Glomerular endothelial cell (primary cell): Measurements from ENCODE around the gene BTBD7. TPM values are rescaled to one million over a fixed set of nuclear protein-coding genes. Genes with fewer than 3 reads are reported as not detected.

Experiments used
- DNase-seq: peaks from one replicate; pipeline ENCODE4 v3.0.0-alpha.2; 2011; ENCODE audit warnings: low read depth, low spot score; ENCODE audit errors: extremely low read depth
- total RNA-seq: library from RNA; depleted of rRNA; stranded (reverse); fragments of >200 nt; gene quantifications from 2 replicates; pipeline ENCODE4 v1.2.3, GENCODE V29; 2015

Gene BTBD7
- total RNA-seq, 1 donor from 2014 or later: 30.4 TPM

DNA sequence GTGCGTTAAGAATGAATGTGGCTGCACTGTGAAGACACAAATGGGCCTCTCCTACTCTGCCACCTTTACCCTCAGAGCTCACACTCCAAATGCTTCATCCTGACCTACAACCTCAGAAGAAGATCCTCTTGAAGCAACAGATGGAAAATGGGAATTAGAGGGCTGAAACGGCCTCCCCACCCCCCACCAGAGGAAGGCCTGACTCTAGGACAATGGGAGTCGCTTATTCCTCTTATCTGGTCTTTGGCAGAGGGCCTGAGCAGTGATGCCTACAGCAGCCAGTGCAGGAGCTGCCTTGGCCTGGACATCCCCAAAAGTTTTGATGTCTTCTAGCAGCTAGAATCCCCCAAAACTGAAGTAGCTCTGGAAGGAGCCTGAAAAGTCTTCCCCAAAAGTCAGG lies 29.2 kb downstream of the BTBD7 start:
- DNase-seq: no peak

DNA sequence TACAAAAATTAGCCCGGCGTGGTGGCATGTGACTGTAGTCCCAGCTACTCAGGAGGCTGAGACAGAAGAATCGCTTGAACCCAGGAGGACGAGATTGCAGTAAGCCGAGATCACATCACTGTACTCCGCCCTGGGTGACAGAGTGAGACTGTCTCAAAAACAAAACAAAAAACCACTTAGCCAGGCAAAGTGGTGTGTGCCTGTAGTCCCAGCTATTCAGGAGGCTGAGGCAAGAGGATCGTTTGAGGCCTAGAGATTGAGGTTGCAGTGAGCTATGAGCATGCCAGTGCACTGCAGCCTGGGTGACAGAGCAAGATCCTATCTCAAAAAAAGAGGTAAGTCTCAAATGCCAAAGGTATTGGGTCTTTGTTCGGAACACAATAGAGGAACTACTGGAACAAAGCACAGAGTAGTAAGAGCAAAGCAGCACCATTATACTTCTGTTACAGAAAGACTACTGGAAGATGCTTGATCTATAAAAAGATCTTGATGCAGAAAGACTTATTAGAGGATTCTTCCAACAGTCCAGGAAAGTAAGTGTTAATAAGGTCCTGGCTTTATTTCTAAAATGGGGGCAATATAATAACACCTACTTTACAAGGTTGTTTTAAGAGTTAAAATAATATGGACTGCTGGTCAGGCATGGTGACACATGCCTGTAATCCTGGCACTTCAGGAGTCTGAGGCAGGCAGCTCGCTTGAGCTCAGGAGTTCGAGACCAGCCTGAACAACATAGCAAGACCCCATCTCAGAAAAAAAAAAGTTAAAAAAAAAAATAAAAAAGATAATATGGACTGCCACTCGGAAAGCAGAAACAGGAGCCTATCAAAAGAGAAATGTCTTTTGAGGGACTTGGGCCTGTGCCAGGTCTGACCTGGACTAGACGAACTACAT lies 29.9 kb downstream of the BTBD7 start:
- DNase-seq: no peak

DNA sequence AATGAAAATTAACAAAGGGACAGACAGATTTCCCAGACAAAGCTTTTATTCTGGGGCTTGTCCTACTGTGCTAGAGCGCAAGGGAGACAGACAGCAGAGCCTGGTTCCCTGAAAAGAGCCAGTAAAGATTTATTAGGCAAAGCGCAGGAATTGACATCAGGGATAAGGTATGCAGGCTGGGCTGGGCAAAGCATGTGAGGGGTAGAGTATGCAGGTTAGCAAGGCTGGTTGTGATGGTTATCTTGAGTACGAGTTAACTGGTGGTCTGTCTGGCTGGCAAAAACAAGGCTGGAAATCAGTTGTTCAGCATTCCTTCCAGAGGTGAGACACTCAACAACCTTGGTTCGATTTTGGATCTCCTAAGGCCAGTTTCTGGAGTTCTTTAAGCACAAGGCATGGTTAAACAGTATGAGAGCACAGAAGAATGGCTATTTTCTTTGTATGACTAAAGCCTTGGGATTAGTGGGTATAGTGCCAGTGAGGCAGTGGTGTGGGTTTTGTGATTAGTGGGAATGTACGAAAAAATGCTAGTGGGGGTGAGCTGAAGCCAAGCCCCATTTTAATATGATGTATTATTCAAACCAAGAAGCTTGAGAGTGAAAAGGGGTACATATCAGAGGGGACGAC lies 30.9 kb downstream of the BTBD7 start:
- DNase-seq: no peak

DNA sequence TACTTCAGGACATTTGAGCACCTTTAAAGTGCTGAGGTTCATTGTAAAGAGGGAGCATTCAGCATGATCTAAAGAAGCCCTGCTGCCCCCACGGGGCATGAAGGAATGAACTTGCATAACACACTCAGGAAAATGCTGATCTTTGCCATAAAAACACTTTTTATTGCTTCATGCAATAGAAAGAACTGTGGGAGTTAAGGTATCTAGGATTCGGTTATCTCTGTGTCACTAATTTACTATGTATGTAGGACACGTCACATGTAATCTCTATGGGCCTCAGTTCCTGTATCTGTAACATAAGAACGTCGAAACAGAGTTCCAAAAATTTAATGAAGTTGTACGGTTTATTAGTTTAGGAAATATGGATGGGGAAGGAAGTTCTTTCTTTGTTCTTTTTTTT lies 33.0 kb downstream of the BTBD7 start:
- DNase-seq: no peak

DNA sequence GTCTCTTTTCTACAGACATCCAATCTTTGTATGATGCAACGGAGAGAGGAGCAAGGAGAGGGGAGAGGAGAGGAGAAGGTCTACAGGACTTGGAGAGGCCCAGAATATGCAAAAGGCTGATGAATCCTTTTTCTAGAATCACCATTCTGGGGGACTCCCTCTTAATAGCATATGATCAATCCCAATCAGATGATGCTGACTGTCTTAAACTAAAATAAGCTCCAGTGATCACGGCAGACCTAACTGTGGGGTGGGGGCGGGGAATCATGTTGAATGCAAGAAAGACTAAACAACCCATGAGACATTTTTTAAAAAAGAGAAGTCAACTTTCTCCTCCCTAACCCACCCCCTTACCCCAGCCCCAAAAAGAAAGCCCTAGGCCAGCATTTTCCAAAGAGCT lies 33.4 kb downstream of the BTBD7 start:
- DNase-seq: no peak

DNA sequence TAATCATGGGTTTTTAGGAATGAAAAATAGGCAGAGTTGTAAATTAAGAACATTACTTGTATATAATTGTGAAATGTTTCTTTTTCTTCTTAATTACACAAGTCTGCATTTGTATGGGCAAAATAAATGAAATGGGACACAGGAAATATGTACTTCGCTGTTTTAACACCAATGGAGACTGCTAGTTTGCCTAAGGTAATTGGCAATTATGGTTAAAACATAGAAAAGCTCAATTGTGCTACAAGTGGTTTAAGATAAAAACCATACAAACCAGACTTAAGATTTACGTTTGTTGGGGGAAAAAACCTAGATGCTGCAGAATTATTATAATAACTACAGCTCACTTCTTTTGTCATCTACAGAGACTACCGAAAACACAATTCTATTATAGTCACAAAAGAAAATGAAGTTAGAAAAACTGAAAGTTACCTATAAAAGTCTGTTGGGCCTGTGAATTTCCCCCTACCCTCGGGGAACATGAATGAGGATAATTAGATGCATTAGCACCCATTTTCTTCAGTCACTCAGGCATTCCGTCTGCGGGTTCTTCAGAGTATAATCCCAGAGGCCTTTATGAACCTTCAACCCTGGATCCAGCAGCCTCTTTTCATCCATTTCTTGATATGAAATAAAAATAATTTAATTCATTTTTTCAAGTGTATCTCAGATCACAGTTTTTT lies 37.2 kb downstream of the BTBD7 start:
- no peak for DNase-seq

DNA sequence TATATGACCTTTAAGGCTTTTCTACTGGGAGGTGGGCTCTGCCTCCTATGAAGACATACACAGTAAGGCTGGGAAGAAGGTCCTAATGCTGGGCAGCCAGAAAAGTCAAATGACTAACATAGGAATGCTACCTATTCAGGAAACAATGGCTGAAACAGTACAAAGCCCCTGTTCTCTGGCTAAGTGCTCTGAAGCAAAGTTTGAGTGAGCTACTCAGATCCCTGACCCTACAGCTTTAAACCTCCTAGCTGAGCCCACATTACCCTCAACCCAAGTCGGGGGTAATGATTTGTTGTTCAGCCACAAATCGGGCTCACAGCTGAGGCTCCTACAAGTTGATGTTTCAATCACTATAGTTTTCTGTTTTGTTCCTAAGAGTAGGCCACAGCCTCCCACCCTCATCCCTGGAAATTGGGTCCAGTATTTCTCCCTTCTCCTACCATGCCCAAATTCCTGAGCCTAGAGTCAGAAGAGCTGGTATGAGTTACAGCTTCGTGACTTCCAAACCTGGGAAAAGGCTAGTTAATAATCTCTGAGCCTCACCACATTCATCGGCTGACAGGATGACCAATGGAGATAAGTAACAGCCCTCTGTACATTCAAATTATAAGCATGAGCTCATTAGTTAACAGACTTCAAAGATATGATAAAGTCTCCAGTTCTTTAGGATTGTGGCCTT lies 46.5 kb downstream of the BTBD7 start:
- no peak for DNase-seq

DNA sequence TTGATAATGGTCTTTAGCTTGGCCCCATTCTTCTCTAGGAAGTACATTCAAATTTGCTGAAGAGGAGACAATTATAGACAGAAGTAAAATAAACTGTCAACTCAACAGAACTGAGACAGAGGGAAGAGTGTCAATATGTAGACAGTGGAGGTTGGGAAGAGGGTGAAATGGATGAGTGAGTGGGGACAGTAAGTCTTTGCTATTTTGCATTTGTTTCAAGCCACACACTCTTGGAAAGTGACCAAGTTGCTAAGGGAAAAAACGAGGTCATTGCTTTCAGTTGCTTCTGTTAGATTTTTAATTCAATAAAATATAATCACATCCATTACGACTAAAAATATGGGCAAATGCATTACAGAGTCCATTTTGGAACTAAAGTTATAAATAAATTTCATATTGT lies 47.8 kb downstream of the BTBD7 start:
- no peak for DNase-seq

DNA sequence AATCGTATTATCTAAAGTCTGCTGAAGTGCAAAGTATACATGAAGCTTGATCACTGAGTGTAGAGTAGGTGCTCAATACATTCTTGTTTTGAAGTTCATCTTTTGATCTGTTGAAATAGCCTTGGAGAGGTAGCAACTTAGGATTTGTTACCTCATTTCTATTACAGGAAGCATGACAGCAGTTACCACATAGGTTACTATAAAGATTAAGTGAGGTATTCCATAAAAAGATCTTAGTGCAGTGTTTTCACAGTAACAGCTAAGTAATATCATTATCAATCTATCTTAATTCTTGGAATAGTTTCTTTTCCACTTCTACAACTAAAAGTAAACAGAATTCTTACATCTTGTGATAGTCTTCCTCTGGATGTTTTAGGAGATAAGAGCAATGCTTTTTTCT lies 50.9 kb downstream of the BTBD7 start:
- no peak for DNase-seq

DNA sequence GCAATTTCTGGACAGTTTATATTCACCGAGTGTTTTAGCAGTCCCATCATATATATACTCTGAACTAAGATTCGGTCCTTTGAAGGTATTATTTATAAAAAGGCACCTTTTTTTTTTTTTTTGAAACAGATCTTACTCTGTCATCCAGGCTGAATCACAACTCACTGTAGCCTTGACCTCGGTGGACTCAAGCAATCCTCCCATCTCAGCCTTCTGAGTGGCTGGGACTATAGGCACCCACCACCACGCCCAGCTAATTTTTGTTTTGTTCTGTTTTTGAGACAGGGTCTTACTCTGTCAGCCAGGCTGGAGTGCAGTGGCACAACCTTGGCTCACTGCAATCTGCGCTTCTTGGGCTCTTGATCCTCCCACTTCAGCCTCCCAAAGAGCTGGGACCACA lies 52.1 kb downstream of the BTBD7 start:
- no peak for DNase-seq

DNA sequence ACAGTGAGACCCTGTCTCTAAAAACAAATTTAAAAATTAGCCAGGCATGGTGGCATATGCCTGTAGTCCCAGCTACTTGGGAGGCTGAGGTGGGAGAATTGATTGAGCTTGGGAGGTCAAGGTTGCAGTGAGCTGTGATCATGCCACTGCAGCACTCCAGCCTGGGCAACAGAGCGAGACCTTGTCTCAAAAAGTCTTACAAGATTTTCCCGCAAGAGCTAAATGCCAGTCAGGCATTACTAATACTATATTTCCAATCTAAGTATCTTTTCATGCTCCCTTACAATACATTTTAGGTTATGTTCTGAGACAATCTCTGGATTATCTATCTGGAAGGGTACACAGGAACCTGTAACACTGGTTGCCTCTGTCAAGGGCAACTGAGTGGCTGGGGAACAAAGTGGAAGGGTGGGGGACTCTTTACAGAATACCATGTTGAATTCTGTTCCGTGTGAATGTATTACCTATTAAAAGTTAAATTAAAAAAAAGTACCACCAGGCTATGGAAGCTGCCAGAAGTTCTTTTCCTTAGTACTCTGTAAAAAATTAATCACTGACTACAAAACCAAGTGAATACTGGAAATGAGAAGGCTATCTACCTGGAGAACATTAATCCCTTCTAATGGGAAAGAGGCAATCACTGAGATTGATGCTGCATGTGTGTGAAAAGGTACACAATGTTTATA lies 56.7 kb downstream of the BTBD7 start:
- DNase-seq: no peak

DNA sequence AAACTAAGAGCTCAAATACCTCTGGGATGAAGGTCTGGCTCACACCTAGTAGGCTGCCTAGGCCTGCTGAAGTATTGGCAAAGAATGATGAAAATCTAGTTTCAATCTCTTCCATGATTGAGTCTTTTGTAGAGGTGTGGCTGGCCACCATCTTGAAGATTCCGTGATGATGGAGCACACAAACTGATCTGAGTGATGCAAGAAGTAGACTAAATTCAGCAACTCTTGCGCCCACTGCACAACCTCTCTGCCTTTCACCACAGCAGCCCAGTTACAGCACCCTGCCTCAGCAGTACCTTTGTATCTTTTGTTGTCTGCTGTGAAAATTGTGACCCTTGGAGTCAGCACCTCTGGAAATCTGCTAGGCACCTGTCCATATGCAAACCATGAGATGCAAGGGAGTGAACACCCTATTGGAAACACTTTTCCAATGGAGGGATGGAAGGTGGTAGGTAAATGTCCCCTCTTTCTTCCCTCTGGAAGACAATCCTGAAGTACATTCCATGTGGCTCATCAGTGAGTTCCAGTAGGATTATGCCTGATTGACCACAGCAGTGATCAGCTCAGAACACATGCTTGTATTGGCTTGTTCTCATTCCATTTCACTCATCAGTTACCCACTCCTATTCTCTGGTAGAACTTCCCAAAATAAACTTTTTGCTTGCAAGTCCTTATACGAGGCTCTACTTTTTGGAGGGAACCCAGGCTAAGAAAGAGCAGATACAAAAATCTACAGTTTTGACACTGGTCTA lies 58.6 kb downstream of the BTBD7 start:
- DNase-seq: no peak

DNA sequence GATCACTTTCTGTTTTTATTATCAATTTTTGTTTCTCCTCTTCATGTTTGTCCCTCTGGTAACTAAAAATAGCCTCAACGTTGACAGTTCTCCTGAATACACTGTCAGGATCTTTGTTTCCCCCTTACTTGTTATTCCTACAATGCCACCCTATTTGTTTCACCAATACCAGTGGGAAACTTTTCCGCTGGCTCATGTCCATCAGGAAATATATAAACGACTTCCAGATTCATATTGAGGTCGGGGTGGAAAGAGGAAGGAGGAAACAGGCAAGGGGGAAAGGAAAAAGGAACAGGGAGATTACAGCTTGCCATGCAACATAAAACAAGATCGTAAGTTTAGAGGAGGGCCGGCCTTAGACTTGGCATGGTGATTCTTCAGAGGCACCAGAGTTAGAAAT lies 61.7 kb downstream of the BTBD7 start:
- DNase-seq: no peak

DNA sequence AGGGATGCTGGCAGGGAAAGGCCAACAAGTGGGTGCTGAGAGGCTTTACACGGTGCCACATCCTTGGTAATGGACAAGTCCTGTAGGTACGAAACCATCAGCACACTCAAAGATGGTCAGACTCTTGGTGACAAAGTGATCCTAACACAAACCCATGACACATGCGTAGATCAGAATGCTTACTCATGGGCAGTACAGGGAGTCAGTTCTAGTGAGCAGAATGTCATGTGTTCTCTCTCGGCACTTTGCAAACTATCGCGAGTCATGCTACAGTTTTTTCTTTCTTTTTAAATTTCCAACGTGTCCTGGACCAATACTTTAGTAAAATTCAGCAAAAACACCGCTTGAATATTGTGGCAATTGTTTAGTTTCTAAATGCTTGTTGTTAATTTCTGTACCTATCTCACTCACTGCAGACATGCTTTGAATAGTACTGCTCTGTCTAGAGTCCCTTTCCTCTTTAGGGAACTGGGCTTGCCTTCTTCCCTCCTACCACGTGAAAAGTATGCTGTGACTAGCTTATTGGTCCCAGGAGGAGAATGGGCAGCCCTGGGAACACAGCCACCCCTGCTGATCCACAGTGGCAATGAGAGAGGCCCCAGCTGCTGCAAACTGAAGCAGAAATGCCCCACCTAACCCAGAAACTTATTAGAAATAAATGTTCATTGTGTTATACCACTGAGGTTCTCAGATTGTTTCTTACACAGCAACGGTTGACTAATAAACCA lies 63.3 kb downstream of the BTBD7 start:
- DNase-seq: no peak

DNA sequence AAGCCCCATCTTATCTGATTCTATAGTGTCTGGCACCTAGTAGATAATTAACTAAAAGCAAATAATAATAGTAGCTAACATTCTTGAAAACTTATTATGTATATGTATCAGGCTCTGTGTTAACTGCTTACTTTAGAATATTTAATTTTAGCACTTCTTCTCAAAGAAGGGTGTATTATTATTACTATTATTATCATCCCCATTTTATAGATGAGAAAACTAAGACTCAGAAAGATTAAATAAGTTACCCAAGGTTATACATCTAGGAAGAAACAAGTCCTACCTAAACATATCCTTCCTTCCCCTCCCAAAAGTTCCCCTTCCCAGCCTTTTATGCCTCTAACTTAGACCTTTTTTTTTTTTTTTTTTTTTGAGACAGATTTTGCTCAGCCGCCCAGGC lies 64.4 kb downstream of the BTBD7 start:
- DNase-seq: no peak

DNA sequence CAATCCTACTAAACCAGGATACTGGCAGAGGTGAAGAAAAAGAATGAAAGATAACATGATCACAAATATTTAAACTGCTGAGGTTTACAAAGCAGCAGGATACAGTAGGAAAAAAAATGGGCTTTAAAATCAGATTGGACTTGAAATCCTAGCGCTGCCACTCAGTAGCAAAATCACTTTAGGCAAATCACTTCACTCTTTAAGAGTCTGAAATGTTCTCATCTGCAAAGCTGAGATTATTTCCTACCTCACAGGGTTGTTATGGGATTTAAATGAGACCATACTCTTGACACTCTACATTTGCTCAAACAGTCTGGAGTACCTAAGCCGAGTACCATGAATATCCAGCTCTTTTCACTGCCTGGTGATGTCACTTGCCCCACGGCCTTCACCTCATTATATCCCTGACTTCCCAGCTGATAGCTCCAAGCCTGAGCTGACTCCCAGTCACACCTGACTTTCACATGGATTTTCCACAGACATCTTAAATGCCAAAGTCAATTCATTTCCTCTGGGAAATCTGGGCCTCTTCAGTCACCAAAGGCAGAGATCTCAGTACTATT lies 65.6 kb downstream of the BTBD7 start:
- no peak for DNase-seq

DNA sequence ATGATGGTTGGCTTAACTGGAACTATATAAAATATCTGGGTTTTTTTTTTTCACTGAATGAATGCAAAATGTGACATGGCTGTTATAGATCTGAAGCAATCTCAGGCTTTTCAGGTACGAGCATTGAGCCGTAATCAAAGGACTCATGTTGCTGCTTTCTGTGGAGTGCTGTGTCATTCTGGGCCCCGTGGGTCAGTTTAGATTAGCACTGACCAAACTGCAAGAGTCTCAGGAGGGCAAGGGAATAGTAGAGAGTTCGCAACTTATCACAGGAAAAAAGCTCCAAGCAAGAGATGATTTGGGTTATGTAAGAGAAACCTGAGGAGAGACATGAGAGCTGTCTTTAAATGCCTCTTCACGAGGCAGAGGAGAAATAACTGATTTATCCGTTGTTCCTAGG lies 66.7 kb downstream of the BTBD7 start:
- DNase-seq: no peak

DNA sequence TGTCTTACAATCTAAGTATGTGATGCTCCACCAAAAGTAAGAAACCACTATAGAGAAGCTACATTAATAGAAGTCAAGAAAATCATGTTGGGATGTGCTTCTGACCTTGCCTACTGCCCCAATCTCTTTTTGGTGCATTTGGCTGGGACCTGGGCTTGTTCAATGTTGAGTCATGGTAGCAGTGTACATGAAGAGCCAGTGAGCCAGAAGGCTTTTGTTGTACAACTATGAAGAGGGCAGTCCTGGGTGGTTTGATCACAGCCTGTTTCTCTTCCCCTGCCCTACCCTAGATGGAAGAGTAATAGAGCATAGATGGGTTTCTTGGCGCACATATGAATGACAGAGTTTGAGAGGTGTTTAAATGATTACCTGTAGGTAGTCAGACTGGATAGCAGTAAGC lies 69.4 kb downstream of the BTBD7 start:
- no peak for DNase-seq

DNA sequence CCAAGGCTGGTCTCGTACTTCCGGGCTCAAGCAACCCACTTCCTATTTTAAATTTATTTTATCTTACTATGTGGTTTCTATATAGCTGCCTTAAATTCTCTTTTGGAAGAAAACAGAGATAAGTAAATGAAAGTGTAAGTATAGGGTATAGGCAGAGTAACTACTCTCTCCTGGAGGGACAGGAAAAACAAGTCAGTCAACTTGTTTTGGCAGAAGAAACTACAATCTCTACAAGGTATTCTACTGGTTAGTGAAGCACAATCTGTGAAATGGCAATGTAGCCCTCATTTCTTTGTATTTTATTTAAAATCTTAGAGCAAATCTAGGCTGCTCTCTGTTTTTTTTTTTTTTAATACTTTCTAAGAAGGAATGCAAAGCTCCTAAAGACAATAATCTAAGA lies 70.4 kb downstream of the BTBD7 start:
- no peak for DNase-seq
